ENCODE data around the gene RAX2.

RAX2 gene

GRCh38 chr19:3778899-3779723, 7.1 kb upstream of the RAX2 start:
- no peak for DNase-seq (ENCODE audit: extremely low spot score)
- ChIA-PET POLR2A (interaction anchor here (0.6 kb wide), 1 partner anchor 669 kb away, joined by 3 read pairs; no protein-coding TSS in a partner anchor), CTCF (interaction anchor here (0.9 to 1.0 kb wide), 2 partner anchors 10 to 42 kb away, joined by 3 read pairs; no protein-coding TSS in a partner anchor)
- no peak for TF ChIP-seq CTCF (IDR thresholded peaks at IDR 0.05; ENCODE audit: control extremely low read depth, extremely low read depth, low read depth, missing control alignments)

- DNase-seq (ENCODE audit: extremely low spot score) = no peak
- ChIA-PET POLR2A (no interaction called here), CTCF (no interaction called here)
- TF ChIP-seq CTCF (IDR thresholded peaks at IDR 0.05; ENCODE audit: control extremely low read depth, extremely low read depth, low read depth, missing control alignments) = no peak
Observed at GRCh38 chr19:3778104-3778867, 6.3 kb upstream of the RAX2 start.

- ChIA-PET CTCF (no interaction called here), POLR2A (no interaction called here)
- no peak for DNase-seq (ENCODE audit: extremely low spot score)
- no peak for TF ChIP-seq CTCF (IDR thresholded peaks at IDR 0.05; ENCODE audit: control extremely low read depth, extremely low read depth, low read depth, missing control alignments)
Observed at GRCh38 chr19:3776479-3777040, 4.5 kb upstream of the RAX2 start.

- no peak for TF ChIP-seq CTCF (IDR thresholded peaks at IDR 0.05; ENCODE audit: control extremely low read depth, extremely low read depth, low read depth, missing control alignments)
Observed at GRCh38 chr19:3775831-3776230, 3.8 kb upstream of the RAX2 start.

GRCh38 chr19:3775374-3775711, 3.3 kb upstream of the RAX2 start:
- no peak for DNase-seq (ENCODE audit: extremely low spot score)
- ChIA-PET POLR2A (no interaction called here), CTCF (interaction anchor here (4.2 kb wide), 1 partner anchor 12 kb away, joined by 15 read pairs; the partner anchor contains the start of gene MRPL54)
- no peak for TF ChIP-seq CTCF (IDR thresholded peaks at IDR 0.05; ENCODE audit: control extremely low read depth, extremely low read depth, low read depth, missing control alignments)

More at GRCh38 chr19:3775831-3776230, 3.8 kb upstream of the RAX2 start:
- no peak for DNase-seq (ENCODE audit: extremely low spot score)
- ChIA-PET POLR2A (no interaction called here), CTCF (interaction anchor here (4.2 kb wide), 1 partner anchor 13 kb away, joined by 15 read pairs; the partner anchor contains the start of gene MRPL54)

GRCh38 chr19:3774621-3775373, 2.8 kb upstream of the RAX2 start:
- ChIA-PET POLR2A (interaction anchor here (0.6 kb wide), 1 partner anchor 9 kb away, joined by 3 read pairs; no protein-coding TSS in a partner anchor), CTCF (interaction anchor here (4.2 kb wide), 1 partner anchor 12 kb away, joined by 15 read pairs; the partner anchor contains the start of gene MRPL54)
- no peak for DNase-seq (ENCODE audit: extremely low spot score)
- TF ChIP-seq CTCF (IDR thresholded peaks at IDR 0.05; ENCODE audit: control extremely low read depth, extremely low read depth, low read depth, missing control alignments) = no peak
